ENCODE results near the gene SCIMP. TPM values are rescaled to one million over a fixed set of nuclear protein-coding genes. Genes with fewer than 3 reads are reported as not detected.

SCIMP gene
- total and polyA plus RNA-seq, 9 donors, result 0.45 to 8.3 (median 1.3) TPM

GRCh38 chr17:5254903-5255521 is 20.4 kb upstream of the SCIMP start:
- no peak for TF ChIP-seq POLR2A (IDR thresholded peaks at IDR 0.05)
- intact Hi-C loops (cut with DNase I), result no loop called here
- Histone ChIP-seq H3K27ac (no peak overlapping the region), H3K36me3 (no peaks in the 10 kb centered on the region), H3K27me3 (no peaks in the 10 kb centered on the region), H3K4me1 (ENCODE audit: insufficient read depth) (no peaks in the 10 kb centered on the region), H3K9me3 (no peaks in the 10 kb centered on the region), H3K4me3 (no peak overlapping the region)
- no peak for DNase-seq
- WGBS, 3 donors, result 77 to 81% (median 80%) methylated on average over 5 of the region's 5 CpGs

- H3K27me3 ChIP-seq, result no peaks in the 10 kb centered on the region
- H3K27ac ChIP-seq, result no peak overlapping the region
- no peaks in the 10 kb centered on the region for H3K4me1 ChIP-seq (ENCODE audit: insufficient read depth)
- H3K9me3 ChIP-seq, result no peaks in the 10 kb centered on the region
- H3K36me3 ChIP-seq, result no peaks in the 10 kb centered on the region
- intact Hi-C loops (cut with DNase I), result no loop called here
- TF ChIP-seq, protein P1, sequence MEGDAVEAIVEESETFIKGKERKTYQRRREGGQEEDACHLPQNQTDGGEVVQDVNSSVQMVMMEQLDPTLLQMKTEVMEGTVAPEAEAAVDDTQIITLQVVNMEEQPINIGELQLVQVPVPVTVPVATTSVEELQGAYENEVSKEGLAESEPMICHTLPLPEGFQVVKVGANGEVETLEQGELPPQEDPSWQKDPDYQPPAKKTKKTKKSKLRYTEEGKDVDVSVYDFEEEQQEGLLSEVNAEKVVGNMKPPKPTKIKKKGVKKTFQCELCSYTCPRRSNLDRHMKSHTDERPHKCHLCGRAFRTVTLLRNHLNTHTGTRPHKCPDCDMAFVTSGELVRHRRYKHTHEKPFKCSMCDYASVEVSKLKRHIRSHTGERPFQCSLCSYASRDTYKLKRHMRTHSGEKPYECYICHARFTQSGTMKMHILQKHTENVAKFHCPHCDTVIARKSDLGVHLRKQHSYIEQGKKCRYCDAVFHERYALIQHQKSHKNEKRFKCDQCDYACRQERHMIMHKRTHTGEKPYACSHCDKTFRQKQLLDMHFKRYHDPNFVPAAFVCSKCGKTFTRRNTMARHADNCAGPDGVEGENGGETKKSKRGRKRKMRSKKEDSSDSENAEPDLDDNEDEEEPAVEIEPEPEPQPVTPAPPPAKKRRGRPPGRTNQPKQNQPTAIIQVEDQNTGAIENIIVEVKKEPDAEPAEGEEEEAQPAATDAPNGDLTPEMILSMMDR (IDR thresholded peaks at IDR 0.05), result no peak
- WGBS, 3 donors, result 73 to 78% (median 76%) methylated on average over 7 of the region's 7 CpGs
- DNase-seq, result no peak
- H3K4me3 ChIP-seq, result no peak overlapping the region
These were observed 19.8 kb upstream of the SCIMP start for GRCh38 chr17:5254414-5254813.

GRCh38 chr17:5249615-5250014 is 15.0 kb upstream of the SCIMP start:
- intact Hi-C loops (cut with DNase I), result no loop called here
- Histone ChIP-seq H3K9me3 (no peaks in the 10 kb centered on the region), H3K36me3 (no peaks in the 10 kb centered on the region), H3K4me1 (ENCODE audit: insufficient read depth) (no peaks in the 10 kb centered on the region), H3K27ac (no peak overlapping the region), H3K27me3 (no peaks in the 10 kb centered on the region), H3K4me3 (no peak overlapping the region)
- peak in 3 of 5 donors; percentile 26 to 54 (median 30) for DNase-seq
- 1% methylated on average over 4 of the region's 4 CpGs for WGBS, 3 donors
- TF ChIP-seq POLR2A (IDR thresholded peaks at IDR 0.05) (no peak), EP300 (IDR thresholded peaks at IDR 0.05) (no peak)
- TF ChIP-seq, protein P1 (IDR thresholded peaks at IDR 0.05), result peak in 2 of 3 donors; percentile 30 to 52

- Histone ChIP-seq H3K36me3 (no peaks in the 10 kb centered on the region), H3K27me3 (no peaks in the 10 kb centered on the region), H3K27ac (no peak overlapping the region), H3K4me1 (ENCODE audit: insufficient read depth) (no peaks in the 10 kb centered on the region), H3K9me3 (no peaks in the 10 kb centered on the region), H3K4me3 (no peak overlapping the region)
- no peak for DNase-seq
- intact Hi-C loops (cut with DNase I), result no loop called here
- TF ChIP-seq POLR2A (IDR thresholded peaks at IDR 0.05) (no peak), EP300 (IDR thresholded peaks at IDR 0.05) (no peak)
- TF ChIP-seq, protein P1 (IDR thresholded peaks at IDR 0.05), result no peak
- 55 to 62% (median 61%) methylated on average over 22 of the region's 22 CpGs for WGBS, 3 donors
These were observed 14.3 kb upstream of the SCIMP start for GRCh38 chr17:5248821-5249479.

- Histone ChIP-seq H3K9me3 (no peaks in the 10 kb centered on the region), H3K4me3 (no peak overlapping the region), H3K27me3 (no peaks in the 10 kb centered on the region), H3K36me3 (no peaks in the 10 kb centered on the region), H3K4me1 (ENCODE audit: insufficient read depth) (no peaks in the 10 kb centered on the region), H3K27ac (no peak overlapping the region)
- intact Hi-C loops (cut with DNase I), result no loop called here
- 90 to 95% (median 93%) methylated on average over 8 of the region's 8 CpGs for WGBS, 3 donors
- no peak for DNase-seq
- TF ChIP-seq EP300 (IDR thresholded peaks at IDR 0.05) (no peak), POLR2A (IDR thresholded peaks at IDR 0.05) (no peak)
- TF ChIP-seq, protein P1 (IDR thresholded peaks at IDR 0.05), result no peak
These were observed 13.0 kb upstream of the SCIMP start for GRCh38 chr17:5247621-5248020.

All from ovary (tissue), 9 donors.